Prostate gland (tissue), 2 donors: Measurements from ENCODE around the gene ZC2HC1C. TPM values are rescaled to one million over a fixed set of nuclear protein-coding genes. Genes with fewer than 3 reads are reported as not detected.

Experiments
- DNase-seq: peaks from one replicate; pipeline ENCODE4 v3.0.0-alpha.2; 2019; ENCODE audit warnings: low spot score
- H3K27ac ChIP-seq, 2 donors: fragments of 200-600 bp; sonication (generic); 2 replicates each; pipeline ENCODE4 v1.5.1; 2017 to 2019
- H3K27me3 ChIP-seq: fragments of 200-600 bp; sonication (generic); replicated peaks from 2 replicates; pipeline ENCODE4 v1.5.1; 2019; ENCODE audit not compliant: insufficient read depth
- H3K36me3 ChIP-seq, 2 donors: fragments of 200-600 bp; sonication (generic); 1 replicate in 1 of 2; 2 replicates in 1 of 2; pipeline versions ENCODE4 v1.5.1 to v1.8.1; 2017 to 2019
- H3K4me1 ChIP-seq: fragments of 200-600 bp; sonication (generic); replicated peaks from 2 replicates; pipeline ENCODE4 v1.5.1; 2019
- H3K4me3 ChIP-seq, 2 donors: fragments of 200-600 bp; sonication (generic); 2 replicates each; pipeline ENCODE4 v1.5.1; 2017 to 2019
- H3K9me3 ChIP-seq: fragments of 200-600 bp; sonication (generic); 2 replicates; pipeline ENCODE4 v1.5.1; 2017
- POLR2A ChIP-seq: fragments of 450-650 bp; IDR thresholded peaks from one replicate; pipeline ENCODE4 v1.6.1; 2016; ENCODE audit warnings: antibody characterized with exemption, mild to moderate bottlenecking
- POLR2AphosphoS5 ChIP-seq: sonication (generic); formaldehyde crosslinking; IDR thresholded peaks from one replicate; pipeline ENCODE4 v1.6.1; 2017; ENCODE audit warnings: antibody characterized with exemption
- WGBS: methylation state at CpG from one replicate; pipeline ENCODE4 v1.1.5; 2018; 5-methylcytosine and 5-hydroxymethylcytosine counted together
- intact Hi-C: fragments of 100-400 bp; cut with DNase I; formaldehyde crosslinking; loops from one replicate; pipeline ENCODE4 v1.14.2; 2022
- total RNA-seq, 2 donors: library from RNA; depleted of rRNA; stranded (reverse); fragments of >200 nt; gene quantifications; one replicate each; pipeline ENCODE4 v1.1.0, GENCODE V29; 2016
- TF ChIP-seq, protein P1 (sequence below), 4 experiments: fragments of 200-600 bp in 2 of 4; fragments of 450-650 bp in 2 of 4; sonication (generic) in 2 of 4; IDR thresholded peaks; 1 replicate in 3 of 4; 2 replicates in 1 of 4; pipeline ENCODE4 v1.5.1; 2016 to 2019; ENCODE audit warnings: antibody characterized with exemption in 4 of 4, mild to moderate bottlenecking in 2 of 4, moderate library complexity in 2 of 4

Gene ZC2HC1C
- total RNA-seq, 2 donors from 2014 or later, result 1.8 to 19.4 TPM

DNA sequence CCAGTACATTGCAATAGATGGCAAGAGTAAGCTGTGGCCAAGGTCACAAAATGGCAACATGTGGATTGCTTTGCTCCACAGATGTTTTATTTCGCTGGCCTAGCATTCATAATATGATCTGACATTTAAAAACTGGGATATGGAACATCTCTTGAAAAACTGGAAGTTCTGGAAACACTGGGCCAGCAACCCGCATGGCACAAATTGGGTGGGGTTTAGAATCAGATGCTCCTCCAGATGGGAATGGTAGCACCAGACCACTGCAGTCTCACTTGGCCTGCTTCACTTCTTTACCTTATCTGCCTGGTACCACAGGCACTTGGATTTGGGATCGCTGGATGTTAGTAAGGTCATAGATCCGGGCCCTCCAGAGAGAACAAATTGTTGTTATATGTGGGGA is 10.1 kb downstream of the ZC2HC1C start:
- H3K27me3 ChIP-seq, result no peaks in the 10 kb centered on the region
- intact Hi-C loops, result no loop called here

DNA sequence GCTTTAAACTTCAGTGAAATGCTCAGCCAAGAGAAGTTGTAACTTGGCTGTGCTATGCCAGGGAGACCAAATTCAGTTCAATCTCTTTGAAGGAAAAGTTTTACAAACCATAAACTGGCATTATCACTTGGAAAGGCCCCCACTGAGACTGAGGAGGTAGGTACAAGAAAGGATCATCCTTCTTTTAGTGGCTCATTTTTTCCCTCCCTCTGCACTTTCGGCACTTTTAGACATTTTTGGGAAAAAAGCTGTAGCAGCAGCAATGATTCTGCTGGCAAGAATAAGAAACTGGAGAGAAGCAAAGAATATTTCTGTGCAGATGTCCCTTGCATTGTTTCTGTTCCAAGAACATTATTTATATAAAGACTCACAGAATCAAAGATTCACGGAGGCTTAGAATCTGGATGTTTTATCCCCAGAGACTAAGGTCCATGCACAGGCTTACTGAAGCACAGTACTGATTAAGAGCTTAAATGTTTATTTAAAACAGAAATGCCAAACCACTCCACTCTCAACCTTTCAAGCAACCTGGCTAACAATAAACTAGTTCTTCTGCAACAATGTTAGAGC is 12.3 kb downstream of the ZC2HC1C start:
- no peak for DNase-seq
- Histone ChIP-seq H3K27me3 (no peaks in the 10 kb centered on the region), H3K4me1 (no peaks in the 10 kb centered on the region), H3K27ac (no peak overlapping the region), H3K9me3 (no peaks in the 10 kb centered on the region), H3K36me3 (peaks cover 0 to 5% of the 10 kb centered on the region in 2 donors), H3K4me3 (no peak overlapping the region)
- 37% methylated on average over 2 of the region's 2 CpGs for WGBS
- TF ChIP-seq, protein P1, sequence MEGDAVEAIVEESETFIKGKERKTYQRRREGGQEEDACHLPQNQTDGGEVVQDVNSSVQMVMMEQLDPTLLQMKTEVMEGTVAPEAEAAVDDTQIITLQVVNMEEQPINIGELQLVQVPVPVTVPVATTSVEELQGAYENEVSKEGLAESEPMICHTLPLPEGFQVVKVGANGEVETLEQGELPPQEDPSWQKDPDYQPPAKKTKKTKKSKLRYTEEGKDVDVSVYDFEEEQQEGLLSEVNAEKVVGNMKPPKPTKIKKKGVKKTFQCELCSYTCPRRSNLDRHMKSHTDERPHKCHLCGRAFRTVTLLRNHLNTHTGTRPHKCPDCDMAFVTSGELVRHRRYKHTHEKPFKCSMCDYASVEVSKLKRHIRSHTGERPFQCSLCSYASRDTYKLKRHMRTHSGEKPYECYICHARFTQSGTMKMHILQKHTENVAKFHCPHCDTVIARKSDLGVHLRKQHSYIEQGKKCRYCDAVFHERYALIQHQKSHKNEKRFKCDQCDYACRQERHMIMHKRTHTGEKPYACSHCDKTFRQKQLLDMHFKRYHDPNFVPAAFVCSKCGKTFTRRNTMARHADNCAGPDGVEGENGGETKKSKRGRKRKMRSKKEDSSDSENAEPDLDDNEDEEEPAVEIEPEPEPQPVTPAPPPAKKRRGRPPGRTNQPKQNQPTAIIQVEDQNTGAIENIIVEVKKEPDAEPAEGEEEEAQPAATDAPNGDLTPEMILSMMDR (IDR thresholded peaks at IDR 0.05), result no peak
- TF ChIP-seq POLR2A (no peak), POLR2AphosphoS5 (no peak)
- intact Hi-C loops, result no loop called here

More for the DNA sequence above, 10.1 kb downstream of the ZC2HC1C start:
- WGBS, result 67% methylated on average over 4 of the region's 4 CpGs
- no peak overlapping the region for H3K4me3 ChIP-seq
- no peaks in the 10 kb centered on the region for H3K4me1 ChIP-seq
- H3K36me3 ChIP-seq, result peaks cover 0 to 3% of the 10 kb centered on the region in 2 donors
- H3K9me3 ChIP-seq, result no peaks in the 10 kb centered on the region
- no peak for DNase-seq
- TF ChIP-seq, protein P1 (IDR thresholded peaks at IDR 0.05), result no peak
- TF ChIP-seq POLR2A (no peak), POLR2AphosphoS5 (no peak)
- no peak overlapping the region for H3K27ac ChIP-seq

DNA sequence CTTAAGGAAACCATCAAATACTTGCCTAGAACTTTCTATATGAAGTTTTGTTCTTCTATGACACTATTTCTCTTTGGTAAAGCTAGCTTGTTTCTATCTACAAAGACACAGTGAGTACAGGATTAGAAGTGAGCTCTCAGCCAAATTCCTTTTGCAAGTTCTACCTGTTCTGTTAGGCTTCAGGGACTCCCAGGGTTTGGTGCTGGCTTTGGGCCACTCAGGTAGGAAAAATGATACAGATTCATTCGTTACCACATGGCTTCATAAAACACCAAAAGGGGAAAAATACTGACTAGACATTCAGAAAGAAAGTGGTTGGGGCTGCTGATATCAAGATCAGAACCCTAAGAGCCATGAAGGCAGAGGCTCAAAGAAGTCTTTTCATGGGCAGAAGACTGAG is 13.8 kb downstream of the ZC2HC1C start:
- intact Hi-C loops, result no loop called here
- no peak for DNase-seq
- H3K4me1 ChIP-seq, result no peaks in the 10 kb centered on the region
- no peak overlapping the region for H3K27ac ChIP-seq
- no peak overlapping the region for H3K4me3 ChIP-seq
- H3K27me3 ChIP-seq, result no peaks in the 10 kb centered on the region
- WGBS, result 61% methylated on average over 1 of the region's 1 CpG
- no peaks in the 10 kb centered on the region for H3K9me3 ChIP-seq
- peaks cover 0 to 5% of the 10 kb centered on the region in 2 donors for H3K36me3 ChIP-seq
- TF ChIP-seq POLR2AphosphoS5 (no peak), POLR2A (no peak)
- TF ChIP-seq, protein P1 (IDR thresholded peaks at IDR 0.05), result no peak

DNA sequence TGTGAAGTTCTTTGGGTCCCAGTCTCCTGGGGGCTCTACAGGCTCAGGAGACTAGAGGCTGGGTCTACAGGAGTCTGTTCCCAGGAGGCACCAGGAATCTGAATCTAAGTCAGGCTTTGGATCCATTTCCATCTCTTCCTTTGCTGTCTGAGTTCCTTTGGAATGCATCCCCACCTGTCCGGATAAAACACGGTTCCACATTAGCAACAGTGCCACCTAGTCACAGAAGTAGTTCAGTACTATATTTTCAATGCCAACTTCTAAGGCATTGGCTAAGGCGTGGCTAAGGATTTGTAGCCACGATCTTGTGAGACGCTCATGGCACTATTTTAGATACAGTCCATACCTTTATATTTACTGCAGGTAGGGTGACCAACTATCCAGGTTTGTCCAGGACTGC is 15.1 kb downstream of the ZC2HC1C start:
- Histone ChIP-seq H3K4me1 (no peaks in the 10 kb centered on the region), H3K36me3 (peaks cover 0 to 5% of the 10 kb centered on the region in 2 donors), H3K27ac (no peak overlapping the region), H3K4me3 (no peak overlapping the region), H3K9me3 (no peaks in the 10 kb centered on the region), H3K27me3 (no peaks in the 10 kb centered on the region)
- WGBS, result 27% methylated on average over 5 of the region's 5 CpGs
- intact Hi-C loops, result no loop called here
- TF ChIP-seq POLR2A (no peak), POLR2AphosphoS5 (peak; percentile 27)
- TF ChIP-seq, protein P1 (IDR thresholded peaks at IDR 0.05), result peak in 3 of 4 experiments; percentile 24 to 45 (median 43)
- peak; percentile 24 for DNase-seq

DNA sequence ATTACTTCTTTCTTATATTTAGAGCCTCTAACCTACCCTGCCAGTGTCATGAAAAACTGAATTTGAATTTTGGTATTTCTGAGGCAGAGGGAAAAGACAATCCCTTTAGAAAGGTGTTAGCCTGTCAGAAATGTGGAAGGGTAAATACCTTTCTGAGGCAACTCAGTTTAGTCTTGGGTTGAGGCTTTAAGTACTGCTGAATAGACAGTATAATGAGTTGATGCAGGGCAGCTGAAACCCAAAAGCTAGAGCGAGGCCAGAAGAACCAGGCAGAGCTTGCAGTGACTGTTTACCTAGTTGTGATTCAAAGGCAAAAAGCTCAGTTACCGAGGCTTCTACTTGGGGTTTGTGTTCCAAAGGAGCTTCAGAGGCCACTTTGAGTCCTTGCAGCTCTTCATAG is 18.7 kb downstream of the ZC2HC1C start:
- H3K4me3 ChIP-seq, result no peak overlapping the region
- intact Hi-C loops, result loop anchor here (2.0 to 5.0 kb wide), 3 partner anchors 141 to 226 kb away; no protein-coding TSS in a partner anchor

More for the DNA sequence above, 18.7 kb downstream of the ZC2HC1C start:
- Histone ChIP-seq H3K4me1 (no peaks in the 10 kb centered on the region), H3K27me3 (no peaks in the 10 kb centered on the region), H3K36me3 (peaks cover 0 to 5% of the 10 kb centered on the region in 2 donors), H3K27ac (no peak overlapping the region), H3K9me3 (no peaks in the 10 kb centered on the region)
- no peak for DNase-seq
- no peak for TF ChIP-seq POLR2AphosphoS5
- TF ChIP-seq POLR2A, result no peak
- TF ChIP-seq, protein P1 (IDR thresholded peaks at IDR 0.05), result no peak
- WGBS, result 73% methylated on average over 2 of the region's 2 CpGs
